Stomach (tissue), 4 donors: ENCODE data around the gene REEP2.

Experiments used
- CTCF ChIP-seq, 7 experiments: fragments of 450-650 bp in 4 of 7; fragments of 200-600 bp in 3 of 7; sonication (generic) in 3 of 7; IDR thresholded peaks; one replicate each; pipeline ENCODE4 v1.5.1; 2016 to 2019; ENCODE audit warnings: antibody characterized with exemption in 7 of 7, control low read depth in 2 of 7, mild to moderate bottlenecking in 1 of 7
- POLR2A ChIP-seq, 4 donors: fragments of 450-650 bp; IDR thresholded peaks; one replicate each; pipeline ENCODE4 v1.6.1; 2016; ENCODE audit warnings: antibody characterized with exemption in 4 of 4, control low read depth in 2 of 4, mild to moderate bottlenecking in 1 of 4, moderate library complexity in 1 of 4

DNA sequence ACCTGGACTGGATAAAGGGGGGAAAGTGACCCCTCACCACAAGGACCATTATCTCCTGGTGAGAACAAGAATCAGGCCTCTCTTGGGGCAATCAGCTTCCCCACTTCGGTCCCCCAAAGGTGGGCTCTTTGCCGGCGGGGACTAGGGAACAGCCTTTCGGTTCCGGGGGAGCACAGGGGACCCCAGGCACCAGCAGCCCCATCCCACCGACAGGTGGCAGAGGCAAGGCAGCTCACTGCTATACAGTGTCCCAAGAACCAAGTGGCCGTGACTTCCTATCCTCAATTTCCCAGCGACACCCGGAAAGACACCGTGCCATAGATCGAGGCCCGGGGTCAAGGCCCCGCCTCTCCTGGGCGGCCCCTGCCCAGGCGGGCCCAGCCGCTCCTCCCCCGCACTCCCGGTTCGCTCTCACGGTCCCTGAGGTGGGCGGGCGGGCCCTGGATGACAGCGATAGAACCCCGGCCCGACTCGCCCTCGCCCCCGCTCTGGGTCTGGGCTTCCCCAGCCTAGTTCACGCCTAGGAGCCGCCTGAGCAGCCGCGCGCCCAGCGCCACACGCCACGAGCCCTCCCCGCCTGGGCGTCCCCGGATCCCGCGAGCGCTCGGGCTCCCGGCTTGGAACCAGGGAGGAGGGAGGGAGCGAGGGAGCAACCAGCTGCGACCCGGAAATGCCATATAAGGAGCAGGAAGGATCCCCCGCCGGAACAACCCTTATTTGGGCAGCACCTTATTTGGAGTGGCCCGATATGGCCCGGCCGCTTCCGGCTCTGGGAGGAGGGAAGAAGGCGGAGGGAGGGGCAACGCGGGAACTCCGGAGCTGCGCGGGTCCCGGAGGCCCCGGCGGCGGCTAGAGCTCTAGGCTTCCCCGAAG is 25.8 kb downstream of the REEP2 start:
- TF ChIP-seq POLR2A (IDR thresholded peaks at IDR 0.05) (peak in 1 of 4 donors; percentile 8), CTCF (IDR thresholded peaks at IDR 0.05) (peak in 4 of 7 experiments; percentile 2 to 62 (median 23))
